HEK293 (cell line): Measurements from ENCODE around the gene TMEM60.

Experiments
- YY1 ChIP-seq: fragments of 450-650 bp; formaldehyde crosslinking; IDR thresholded peaks from 2 replicates; pipeline ENCODE4 v1.5.1; 2018; ENCODE audit warnings: missing biosample characterization, missing genetic modification characterization
- ZBTB17 ChIP-seq: fragments of 450-650 bp; formaldehyde crosslinking; IDR thresholded peaks from 2 replicates; pipeline ENCODE4 v1.5.1; 2016; ENCODE audit warnings: missing biosample characterization, missing genetic modification characterization
- ZNF426 ChIP-seq: fragments of 450-650 bp; formaldehyde crosslinking; IDR thresholded peaks from 2 replicates; pipeline ENCODE4 v1.5.1; 2017; ENCODE audit warnings: missing biosample characterization, missing genetic modification characterization, mild to moderate bottlenecking, inconsistent platforms, moderate library complexity
- ZNF561 ChIP-seq: fragments of 450-650 bp; IDR thresholded peaks from 2 replicates; pipeline ENCODE4 v1.5.1; 2018; ENCODE audit warnings: missing biosample characterization, missing genetic modification characterization, borderline replicate concordance
- ZNF677 ChIP-seq: fragments of 450-650 bp; IDR thresholded peaks from 2 replicates; pipeline ENCODE4 v1.5.0; 2018; ENCODE audit warnings: missing biosample characterization, mild to moderate bottlenecking, missing genetic modification characterization, moderate library complexity
- ZNF843 ChIP-seq: fragments of 450-650 bp; formaldehyde crosslinking; IDR thresholded peaks from 2 replicates; pipeline ENCODE4 v1.5.1; 2016; ENCODE audit warnings: missing biosample characterization, missing genetic modification characterization
- TF ChIP-seq, protein P1 (sequence below): fragments of 450-650 bp; formaldehyde crosslinking; IDR thresholded peaks from 2 replicates; pipeline ENCODE4 v1.5.1; 2016; ENCODE audit warnings: missing biosample characterization, missing genetic modification characterization
- TF ChIP-seq, protein P2 (sequence below): fragments of 450-650 bp; formaldehyde crosslinking; IDR thresholded peaks from 2 replicates; pipeline ENCODE4 v1.5.1; 2016; ENCODE audit warnings: missing biosample characterization, missing genetic modification characterization
- TF ChIP-seq, protein P3 (sequence below): fragments of 450-650 bp; formaldehyde crosslinking; IDR thresholded peaks from 2 replicates; pipeline ENCODE4 v1.5.1; 2016; ENCODE audit warnings: missing biosample characterization, missing genetic modification characterization, low read depth

DNA sequence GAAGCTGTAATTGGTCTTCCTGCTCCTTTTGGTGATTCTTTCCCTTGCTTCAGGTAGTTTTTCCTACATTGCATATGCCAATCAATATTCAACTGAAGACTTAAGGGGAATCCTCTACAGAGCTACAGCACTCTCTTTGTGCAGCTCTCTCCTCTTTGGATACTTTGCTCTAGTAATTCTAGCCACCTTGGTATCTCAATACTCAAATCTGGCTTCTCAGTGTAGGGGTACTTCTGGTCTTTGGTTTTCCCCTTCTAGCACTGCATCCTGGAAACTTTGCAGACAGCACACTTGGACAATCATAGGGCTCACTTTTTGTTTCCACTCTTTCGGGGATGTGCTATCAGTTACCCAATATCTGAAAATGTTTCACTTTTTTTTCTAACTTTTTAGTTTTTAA, 10.3 kb upstream of the TMEM60 start:
- no peak for TF ChIP-seq ZNF843 (tag by site-specific recombination)
- TF ChIP-seq YY1 (tag by site-specific recombination): no peak
- TF ChIP-seq, protein P1, sequence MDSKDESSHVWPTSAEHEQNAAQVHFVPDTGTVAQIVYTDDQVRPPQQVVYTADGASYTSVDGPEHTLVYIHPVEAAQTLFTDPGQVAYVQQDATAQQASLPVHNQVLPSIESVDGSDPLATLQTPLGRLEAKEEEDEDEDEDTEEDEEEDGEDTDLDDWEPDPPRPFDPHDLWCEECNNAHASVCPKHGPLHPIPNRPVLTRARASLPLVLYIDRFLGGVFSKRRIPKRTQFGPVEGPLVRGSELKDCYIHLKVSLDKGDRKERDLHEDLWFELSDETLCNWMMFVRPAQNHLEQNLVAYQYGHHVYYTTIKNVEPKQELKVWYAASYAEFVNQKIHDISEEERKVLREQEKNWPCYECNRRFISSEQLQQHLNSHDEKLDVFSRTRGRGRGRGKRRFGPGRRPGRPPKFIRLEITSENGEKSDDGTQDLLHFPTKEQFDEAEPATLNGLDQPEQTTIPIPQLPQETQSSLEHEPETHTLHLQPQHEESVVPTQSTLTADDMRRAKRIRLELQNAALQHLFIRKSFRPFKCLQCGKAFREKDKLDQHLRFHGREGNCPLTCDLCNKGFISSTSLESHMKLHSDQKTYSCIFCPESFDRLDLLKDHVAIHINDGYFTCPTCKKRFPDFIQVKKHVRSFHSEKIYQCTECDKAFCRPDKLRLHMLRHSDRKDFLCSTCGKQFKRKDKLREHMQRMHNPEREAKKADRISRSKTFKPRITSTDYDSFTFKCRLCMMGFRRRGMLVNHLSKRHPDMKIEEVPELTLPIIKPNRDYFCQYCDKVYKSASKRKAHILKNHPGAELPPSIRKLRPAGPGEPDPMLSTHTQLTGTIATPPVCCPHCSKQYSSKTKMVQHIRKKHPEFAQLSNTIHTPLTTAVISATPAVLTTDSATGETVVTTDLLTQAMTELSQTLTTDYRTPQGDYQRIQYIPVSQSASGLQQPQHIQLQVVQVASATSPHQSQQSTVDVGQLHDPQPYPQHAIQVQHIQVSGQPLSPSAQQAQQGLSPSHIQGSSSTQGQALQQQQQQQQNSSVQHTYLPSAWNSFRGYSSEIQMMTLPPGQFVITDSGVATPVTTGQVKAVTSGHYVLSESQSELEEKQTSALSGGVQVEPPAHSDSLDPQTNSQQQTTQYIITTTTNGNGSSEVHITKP (tag by site-specific recombination): no peak
- TF ChIP-seq, protein P2, sequence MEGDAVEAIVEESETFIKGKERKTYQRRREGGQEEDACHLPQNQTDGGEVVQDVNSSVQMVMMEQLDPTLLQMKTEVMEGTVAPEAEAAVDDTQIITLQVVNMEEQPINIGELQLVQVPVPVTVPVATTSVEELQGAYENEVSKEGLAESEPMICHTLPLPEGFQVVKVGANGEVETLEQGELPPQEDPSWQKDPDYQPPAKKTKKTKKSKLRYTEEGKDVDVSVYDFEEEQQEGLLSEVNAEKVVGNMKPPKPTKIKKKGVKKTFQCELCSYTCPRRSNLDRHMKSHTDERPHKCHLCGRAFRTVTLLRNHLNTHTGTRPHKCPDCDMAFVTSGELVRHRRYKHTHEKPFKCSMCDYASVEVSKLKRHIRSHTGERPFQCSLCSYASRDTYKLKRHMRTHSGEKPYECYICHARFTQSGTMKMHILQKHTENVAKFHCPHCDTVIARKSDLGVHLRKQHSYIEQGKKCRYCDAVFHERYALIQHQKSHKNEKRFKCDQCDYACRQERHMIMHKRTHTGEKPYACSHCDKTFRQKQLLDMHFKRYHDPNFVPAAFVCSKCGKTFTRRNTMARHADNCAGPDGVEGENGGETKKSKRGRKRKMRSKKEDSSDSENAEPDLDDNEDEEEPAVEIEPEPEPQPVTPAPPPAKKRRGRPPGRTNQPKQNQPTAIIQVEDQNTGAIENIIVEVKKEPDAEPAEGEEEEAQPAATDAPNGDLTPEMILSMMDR (tag by site-specific recombination): no peak
- no peak for TF ChIP-seq ZNF677
- TF ChIP-seq, protein P3, sequence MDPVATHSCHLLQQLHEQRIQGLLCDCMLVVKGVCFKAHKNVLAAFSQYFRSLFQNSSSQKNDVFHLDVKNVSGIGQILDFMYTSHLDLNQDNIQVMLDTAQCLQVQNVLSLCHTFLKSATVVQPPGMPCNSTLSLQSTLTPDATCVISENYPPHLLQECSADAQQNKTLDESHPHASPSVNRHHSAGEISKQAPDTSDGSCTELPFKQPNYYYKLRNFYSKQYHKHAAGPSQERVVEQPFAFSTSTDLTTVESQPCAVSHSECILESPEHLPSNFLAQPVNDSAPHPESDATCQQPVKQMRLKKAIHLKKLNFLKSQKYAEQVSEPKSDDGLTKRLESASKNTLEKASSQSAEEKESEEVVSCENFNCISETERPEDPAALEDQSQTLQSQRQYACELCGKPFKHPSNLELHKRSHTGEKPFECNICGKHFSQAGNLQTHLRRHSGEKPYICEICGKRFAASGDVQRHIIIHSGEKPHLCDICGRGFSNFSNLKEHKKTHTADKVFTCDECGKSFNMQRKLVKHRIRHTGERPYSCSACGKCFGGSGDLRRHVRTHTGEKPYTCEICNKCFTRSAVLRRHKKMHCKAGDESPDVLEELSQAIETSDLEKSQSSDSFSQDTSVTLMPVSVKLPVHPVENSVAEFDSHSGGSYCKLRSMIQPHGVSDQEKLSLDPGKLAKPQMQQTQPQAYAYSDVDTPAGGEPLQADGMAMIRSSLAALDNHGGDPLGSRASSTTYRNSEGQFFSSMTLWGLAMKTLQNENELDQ (tag by site-specific recombination): no peak
- TF ChIP-seq ZNF561 (tag by site-specific recombination): no peak
- no peak for TF ChIP-seq ZBTB17 (tag by site-specific recombination)
- TF ChIP-seq ZNF426: no peak
